ENCODE measurements around the gene OBSCN. TPM values are rescaled to one million over a fixed set of nuclear protein-coding genes. Genes with fewer than 3 reads are reported as not detected.

The OBSCN gene
- total and polyA plus RNA-seq, 2 experiments from 2014 or later: 1.1 to 5.2 TPM

DNA sequence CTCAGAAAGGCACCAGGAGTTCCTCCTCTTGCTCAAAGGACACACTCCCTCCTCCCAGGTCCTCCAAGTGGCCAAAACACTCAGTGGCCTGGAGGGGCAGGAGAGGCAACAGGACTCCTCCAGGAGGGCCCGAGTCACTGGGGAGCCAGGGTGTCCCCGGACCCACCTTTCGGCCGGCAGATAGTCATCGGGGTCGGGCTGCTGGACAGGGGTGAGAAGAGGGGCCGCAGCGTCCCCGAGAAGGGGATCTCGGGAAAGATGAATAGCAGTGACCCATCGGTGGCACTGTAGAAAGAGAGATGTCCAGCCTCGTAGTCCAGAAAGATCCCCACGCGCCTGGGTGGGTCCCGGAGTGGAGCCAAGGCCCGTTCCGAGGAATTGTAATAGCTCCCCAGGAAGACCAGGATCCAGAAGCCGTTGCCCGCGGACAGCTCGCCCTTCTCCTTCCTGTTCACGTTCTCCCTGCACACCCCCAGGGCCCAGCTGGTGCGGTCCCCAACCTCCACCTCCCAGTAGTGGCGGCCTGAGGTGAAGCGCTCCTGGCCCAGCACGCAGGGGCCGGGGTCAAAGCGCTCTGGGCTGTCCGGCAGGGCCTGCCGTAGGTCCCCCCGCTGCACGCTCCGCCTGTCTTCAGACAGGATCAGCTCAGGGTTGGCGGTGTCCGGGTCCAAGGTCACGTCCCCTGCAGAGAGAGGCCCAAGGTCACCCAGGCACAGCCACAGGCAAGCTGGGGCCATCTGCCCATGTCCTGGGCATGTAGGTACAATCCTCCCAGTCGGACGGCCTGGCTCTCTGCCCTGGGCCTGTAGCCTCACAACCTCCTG is 186.9 kb downstream of the OBSCN start:
- no peaks in the 10 kb centered on the region for H3K9me2 ChIP-seq (ENCODE audit: insufficient read depth)
- no peak overlapping the region for H3K27ac ChIP-seq
- no peak for DNase-seq
- no peaks in the 10 kb centered on the region for H3K27me3 ChIP-seq (replicated peaks; ENCODE audit: insufficient read depth)
- in situ Hi-C loops (cut with MboI): no loop called here
- 93 to 95% methylated on average over 38 of the region's 38 CpGs for WGBS, 2 experiments (ENCODE audit: low coverage in 1 of 2, low lambda C conversion rate in 2 of 2, missing lambda C conversion rate in 2 of 2)
- no peak for TF ChIP-seq EZH2 (IDR thresholded peaks at IDR 0.05; ENCODE audit: insufficient read depth, poor library complexity, severe bottlenecking)
- no peak for TF ChIP-seq EZH2phosphoT487 (IDR thresholded peaks at IDR 0.05; ENCODE audit: insufficient read depth, low read depth)
- H3K9ac ChIP-seq: no peak overlapping the region
- H3K9me3 ChIP-seq (ENCODE audit: low read depth): no peaks in the 10 kb centered on the region
- 0 out of 2 replicates have a peak, but pooled peaks cover 3% of the 10 kb centered on the region for H3F3A ChIP-seq (ENCODE audit: insufficient read depth)
- no peaks in the 10 kb centered on the region for H4K20me1 ChIP-seq (ENCODE audit: insufficient read depth)
- no peaks in the 10 kb centered on the region; the same call in 1 of the 2 replicates for H3K36me3 ChIP-seq (ENCODE audit: low read depth)
- no peak overlapping the region for H3K4me3 ChIP-seq
- peaks cover 7% of the 10 kb centered on the region; the same call in 1 of the 2 replicates for H3K79me2 ChIP-seq (ENCODE audit: insufficient read depth)
- no peak overlapping the region for H3K4me2 ChIP-seq (ENCODE audit: unreplicated experiment)
- peaks cover 14% of the 10 kb centered on the region for H3K4me1 ChIP-seq (ENCODE audit: insufficient read depth)
- H2AFZ ChIP-seq: no peak overlapping the region

DNA sequence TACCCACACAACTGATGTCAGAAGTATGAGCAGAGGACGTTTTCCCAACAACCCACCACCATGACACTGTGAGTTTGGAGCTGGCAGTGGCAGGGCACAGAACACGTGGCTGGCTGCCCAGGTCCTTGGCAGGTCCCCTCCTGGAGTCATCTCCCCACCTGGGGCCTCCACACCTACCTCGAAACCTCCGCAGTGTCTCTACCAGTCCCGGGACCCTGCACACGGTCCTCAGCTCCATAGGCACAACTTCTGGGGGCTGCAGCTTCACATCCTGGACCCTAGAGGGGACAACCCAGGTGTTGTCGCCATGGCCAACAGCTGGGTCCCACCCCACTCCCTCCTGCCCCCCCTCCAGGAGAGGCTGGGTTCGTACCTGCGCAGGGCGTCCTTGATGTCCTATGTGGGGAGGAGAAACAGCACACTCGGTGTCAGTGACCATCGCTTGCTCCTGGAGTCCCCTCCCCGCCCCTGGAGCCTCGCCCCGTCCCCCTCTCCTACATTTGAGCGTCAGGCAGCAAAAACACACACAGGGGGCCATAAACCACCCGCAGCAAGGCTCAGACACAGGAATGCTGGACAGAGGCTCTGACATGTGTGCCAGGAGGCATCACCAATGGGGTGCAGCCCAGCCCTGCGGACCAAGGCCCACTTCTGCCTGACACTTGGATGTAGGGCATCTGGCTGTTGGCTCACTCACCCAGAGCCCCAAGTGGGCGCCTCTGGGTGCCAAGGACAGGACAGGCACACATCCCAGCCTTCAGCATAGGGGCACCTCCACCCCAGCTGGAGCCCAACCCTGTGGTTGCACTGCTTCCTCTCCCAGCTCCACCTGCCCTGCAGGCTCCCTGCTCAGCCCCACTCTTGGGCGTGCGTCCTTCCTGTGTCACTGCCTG is 189.2 kb downstream of the OBSCN start:
- no peak for DNase-seq
- H3F3A ChIP-seq (ENCODE audit: insufficient read depth): 0 out of 2 replicates have a peak, but pooled peaks cover 3% of the 10 kb centered on the region
- no peak overlapping the region for H3K27ac ChIP-seq
- H3K9ac ChIP-seq: no peak overlapping the region
- no peak for TF ChIP-seq EZH2phosphoT487 (IDR thresholded peaks at IDR 0.05; ENCODE audit: insufficient read depth, low read depth)
- no peak for TF ChIP-seq EZH2 (IDR thresholded peaks at IDR 0.05; ENCODE audit: insufficient read depth, poor library complexity, severe bottlenecking)
- H3K4me2 ChIP-seq (ENCODE audit: unreplicated experiment): no peak overlapping the region
- peaks cover 14% of the 10 kb centered on the region for H3K4me1 ChIP-seq (ENCODE audit: insufficient read depth)
- WGBS, 2 experiments (ENCODE audit: low coverage in 1 of 2, low lambda C conversion rate in 2 of 2, missing lambda C conversion rate in 2 of 2): 92 to 95% methylated on average over 17 to 21 of the region's 21 CpGs
- no peaks in the 10 kb centered on the region for H3K27me3 ChIP-seq (replicated peaks; ENCODE audit: insufficient read depth)
- no peak overlapping the region for H3K4me3 ChIP-seq
- no peaks in the 10 kb centered on the region; the same call in 1 of the 2 replicates for H3K36me3 ChIP-seq (ENCODE audit: low read depth)
- H3K9me2 ChIP-seq (ENCODE audit: insufficient read depth): no peaks in the 10 kb centered on the region
- H3K79me2 ChIP-seq (ENCODE audit: insufficient read depth): peaks cover 29% of the 10 kb centered on the region
- in situ Hi-C loops (cut with MboI): no loop called here
- no peaks in the 10 kb centered on the region for H3K9me3 ChIP-seq (ENCODE audit: low read depth)
- no peak overlapping the region for H2AFZ ChIP-seq
- H4K20me1 ChIP-seq (ENCODE audit: insufficient read depth): no peaks in the 10 kb centered on the region

DNA sequence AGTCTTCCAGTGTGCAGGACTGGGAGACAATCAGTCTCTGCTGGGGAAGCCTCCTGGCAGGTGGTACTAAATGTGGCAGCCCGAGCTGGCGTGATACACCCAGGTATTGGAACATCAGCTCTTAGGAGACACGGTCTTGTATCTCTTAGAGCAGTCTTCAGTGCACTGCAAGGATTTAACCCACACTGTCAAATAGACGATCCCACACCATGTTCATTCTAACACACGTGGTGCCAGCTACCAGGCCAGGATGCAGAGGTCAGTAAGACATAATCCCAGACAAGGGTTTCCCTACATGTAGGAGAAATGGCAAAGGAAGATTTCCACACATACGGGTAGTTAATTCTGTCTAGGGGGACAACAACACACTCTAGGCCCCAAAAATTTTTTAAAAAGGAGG is 190.1 kb downstream of the OBSCN start:
- in situ Hi-C loops (cut with MboI): no loop called here
- no peaks in the 10 kb centered on the region for H3K9me2 ChIP-seq (ENCODE audit: insufficient read depth)
- no peak for DNase-seq
- H3K4me2 ChIP-seq (ENCODE audit: unreplicated experiment): no peak overlapping the region
- no peaks in the 10 kb centered on the region for H4K20me1 ChIP-seq (ENCODE audit: insufficient read depth)
- H3K36me3 ChIP-seq (ENCODE audit: low read depth): no peaks in the 10 kb centered on the region; the same call in 1 of the 2 replicates
- H3K9ac ChIP-seq: no peak overlapping the region
- H2AFZ ChIP-seq: no peak overlapping the region
- peaks cover 39% of the 10 kb centered on the region for H3K79me2 ChIP-seq (ENCODE audit: insufficient read depth)
- TF ChIP-seq EZH2 (IDR thresholded peaks at IDR 0.05; ENCODE audit: insufficient read depth, poor library complexity, severe bottlenecking) (no peak), EZH2phosphoT487 (IDR thresholded peaks at IDR 0.05; ENCODE audit: insufficient read depth, low read depth) (no peak)
- no peak overlapping the region for H3K27ac ChIP-seq
- no peaks in the 10 kb centered on the region for H3K27me3 ChIP-seq (replicated peaks; ENCODE audit: insufficient read depth)
- H3K4me1 ChIP-seq (ENCODE audit: insufficient read depth): peaks cover 13% of the 10 kb centered on the region
- 90 to 94% methylated on average over 6 of the region's 6 CpGs for WGBS, 2 experiments (ENCODE audit: low coverage in 1 of 2, low lambda C conversion rate in 2 of 2, missing lambda C conversion rate in 2 of 2)
- H3F3A ChIP-seq (ENCODE audit: insufficient read depth): 0 out of 2 replicates have a peak, but pooled peaks cover 3% of the 10 kb centered on the region
- no peaks in the 10 kb centered on the region for H3K9me3 ChIP-seq (ENCODE audit: low read depth)
- H3K4me3 ChIP-seq: no peak overlapping the region

DNA sequence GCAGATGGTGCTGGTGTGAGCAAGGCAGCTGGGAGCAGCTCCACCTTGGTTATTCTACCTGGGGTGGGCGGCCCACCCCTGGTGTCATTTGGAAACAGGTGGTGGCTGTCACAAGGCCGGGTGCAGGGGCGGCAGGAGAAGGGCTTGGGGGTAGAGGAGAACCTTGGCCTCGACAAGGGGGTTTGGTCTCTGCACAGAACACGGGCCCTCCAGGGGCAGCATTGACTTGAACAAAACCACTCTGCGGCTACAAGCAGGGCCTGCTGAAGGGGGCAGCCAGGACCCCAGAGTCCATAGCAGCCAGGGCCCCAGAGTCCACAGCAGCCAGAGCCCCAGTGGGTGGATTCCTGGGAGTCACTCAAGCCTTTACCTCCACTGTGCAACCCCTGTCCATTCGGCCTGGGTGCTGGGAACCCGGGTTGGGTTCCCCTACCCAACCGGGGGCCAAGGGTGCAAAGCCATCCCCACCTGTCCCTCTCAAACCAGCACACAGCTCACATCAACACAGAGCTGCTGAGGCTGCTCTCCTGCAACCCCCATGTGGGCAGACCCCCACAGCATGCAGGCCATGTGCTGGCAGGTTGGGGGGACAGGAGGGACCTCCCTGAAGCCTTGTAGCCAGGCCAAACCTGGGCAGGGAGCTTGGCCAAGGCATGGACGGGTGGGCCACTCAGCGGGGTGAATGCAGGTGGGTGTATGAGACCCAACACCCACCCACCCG is 191.1 kb downstream of the OBSCN start:
- DNase-seq: no peak
- TF ChIP-seq EZH2 (IDR thresholded peaks at IDR 0.05; ENCODE audit: insufficient read depth, poor library complexity, severe bottlenecking) (no peak), EZH2phosphoT487 (IDR thresholded peaks at IDR 0.05; ENCODE audit: insufficient read depth, low read depth) (no peak)
- H3K79me2 ChIP-seq (ENCODE audit: insufficient read depth): peaks cover 48% of the 10 kb centered on the region
- no peaks in the 10 kb centered on the region for H3F3A ChIP-seq (ENCODE audit: insufficient read depth)
- H3K27me3 ChIP-seq (replicated peaks; ENCODE audit: insufficient read depth): no peaks in the 10 kb centered on the region
- 88 to 92% methylated on average over 11 to 12 of the region's 12 CpGs for WGBS, 2 experiments (ENCODE audit: low coverage in 1 of 2, low lambda C conversion rate in 2 of 2, missing lambda C conversion rate in 2 of 2)
- no peaks in the 10 kb centered on the region for H4K20me1 ChIP-seq (ENCODE audit: insufficient read depth)
- no peak overlapping the region for H3K4me3 ChIP-seq
- H3K4me2 ChIP-seq (ENCODE audit: unreplicated experiment): no peak overlapping the region
- no peaks in the 10 kb centered on the region for H3K9me2 ChIP-seq (ENCODE audit: insufficient read depth)
- H3K36me3 ChIP-seq (ENCODE audit: low read depth): no peaks in the 10 kb centered on the region; the same call in 1 of the 2 replicates
- no peak overlapping the region for H3K27ac ChIP-seq
- in situ Hi-C loops (cut with MboI): no loop called here
- 0 out of 2 replicates have a peak, but pooled peaks cover 4% of the 10 kb centered on the region for H3K4me1 ChIP-seq (ENCODE audit: insufficient read depth)
- no peak overlapping the region for H2AFZ ChIP-seq
- H3K9me3 ChIP-seq (ENCODE audit: low read depth): no peaks in the 10 kb centered on the region
- no peak overlapping the region for H3K9ac ChIP-seq
